ENCODE results near the gene AEN.

Gene AEN

DNA sequence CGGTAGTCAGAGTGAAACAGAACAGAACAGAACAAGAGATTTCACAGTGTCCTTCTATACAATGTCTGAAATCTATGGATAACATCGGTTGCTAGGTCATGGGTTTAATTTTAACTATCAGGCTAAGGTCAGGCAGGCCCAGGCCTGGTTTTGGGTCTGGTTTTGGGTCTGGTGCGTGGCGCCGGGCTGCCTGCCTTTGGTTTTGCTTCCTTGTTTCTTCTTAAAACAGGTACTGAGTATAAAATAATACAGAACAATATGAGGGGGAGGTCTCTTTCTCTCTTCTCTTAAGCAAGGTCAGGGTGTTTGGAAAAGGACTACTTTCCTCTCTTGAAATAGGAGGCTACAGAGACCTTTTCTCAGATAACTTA is 1.4 kb downstream of the AEN start:
- Mint-ChIP-seq H3K27me3 (ENCODE audit: low read depth, poor library complexity) (peaks cover 4% of the 10 kb centered on the region), H3K4me3 (peak overlapping the region; percentile 84), H3K36me3 (ENCODE audit: low read depth) (peaks cover 6% of the 10 kb centered on the region), H3K27ac (peak overlapping the region; percentile 69), H3K9me3 (no peaks in the 10 kb centered on the region), H3K4me1 (peaks cover 64% of the 10 kb centered on the region)
- TF ChIP-seq, protein P1, sequence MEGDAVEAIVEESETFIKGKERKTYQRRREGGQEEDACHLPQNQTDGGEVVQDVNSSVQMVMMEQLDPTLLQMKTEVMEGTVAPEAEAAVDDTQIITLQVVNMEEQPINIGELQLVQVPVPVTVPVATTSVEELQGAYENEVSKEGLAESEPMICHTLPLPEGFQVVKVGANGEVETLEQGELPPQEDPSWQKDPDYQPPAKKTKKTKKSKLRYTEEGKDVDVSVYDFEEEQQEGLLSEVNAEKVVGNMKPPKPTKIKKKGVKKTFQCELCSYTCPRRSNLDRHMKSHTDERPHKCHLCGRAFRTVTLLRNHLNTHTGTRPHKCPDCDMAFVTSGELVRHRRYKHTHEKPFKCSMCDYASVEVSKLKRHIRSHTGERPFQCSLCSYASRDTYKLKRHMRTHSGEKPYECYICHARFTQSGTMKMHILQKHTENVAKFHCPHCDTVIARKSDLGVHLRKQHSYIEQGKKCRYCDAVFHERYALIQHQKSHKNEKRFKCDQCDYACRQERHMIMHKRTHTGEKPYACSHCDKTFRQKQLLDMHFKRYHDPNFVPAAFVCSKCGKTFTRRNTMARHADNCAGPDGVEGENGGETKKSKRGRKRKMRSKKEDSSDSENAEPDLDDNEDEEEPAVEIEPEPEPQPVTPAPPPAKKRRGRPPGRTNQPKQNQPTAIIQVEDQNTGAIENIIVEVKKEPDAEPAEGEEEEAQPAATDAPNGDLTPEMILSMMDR (IDR thresholded peaks at IDR 0.05), result no peak
- DNase-seq, result no peak

DNA sequence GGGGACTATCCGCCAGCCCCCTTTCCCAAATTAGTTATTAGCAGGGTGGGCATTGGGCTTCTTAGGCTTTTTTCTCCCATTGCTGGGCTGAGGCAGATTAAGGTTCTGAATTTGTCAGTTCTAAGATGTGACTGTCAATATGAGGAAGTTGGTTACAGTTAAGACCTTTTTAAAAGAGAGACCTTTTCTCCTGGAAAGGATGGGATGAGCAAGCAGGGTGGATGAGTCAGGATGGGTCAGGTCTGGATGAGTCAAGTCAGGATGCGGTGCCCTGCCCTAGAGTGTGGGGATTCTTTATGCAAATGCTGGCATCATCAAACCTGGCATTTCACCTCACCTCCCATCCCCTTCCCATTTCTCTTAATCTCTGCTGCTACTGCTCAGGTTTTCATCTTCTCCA is 1.9 kb downstream of the AEN start:
- Mint-ChIP-seq H3K9me3 (no peaks in the 10 kb centered on the region), H3K27ac (no peak overlapping the region), H3K4me1 (peaks cover 60% of the 10 kb centered on the region), H3K36me3 (ENCODE audit: low read depth) (peaks cover 11% of the 10 kb centered on the region), H3K27me3 (ENCODE audit: low read depth, poor library complexity) (peaks cover 4% of the 10 kb centered on the region), H3K4me3 (peak overlapping the region; percentile 84)
- TF ChIP-seq, protein P1 (IDR thresholded peaks at IDR 0.05), result no peak
- no peak for DNase-seq

- TF ChIP-seq, protein P1 (IDR thresholded peaks at IDR 0.05), result no peak
- peaks cover 57% of the 10 kb centered on the region for H3K4me1 Mint-ChIP-seq
- H3K4me3 Mint-ChIP-seq, result peak overlapping the region; percentile 84
- H3K27me3 Mint-ChIP-seq (ENCODE audit: low read depth, poor library complexity), result peaks cover 4% of the 10 kb centered on the region
- DNase-seq, result no peak
- no peak overlapping the region for H3K27ac Mint-ChIP-seq
- no peaks in the 10 kb centered on the region for H3K9me3 Mint-ChIP-seq
- peaks cover 17% of the 10 kb centered on the region for H3K36me3 Mint-ChIP-seq (ENCODE audit: low read depth)
Observed at GRCh38 chr15:88623632-88624031, 2.5 kb downstream of the AEN start.

DNA sequence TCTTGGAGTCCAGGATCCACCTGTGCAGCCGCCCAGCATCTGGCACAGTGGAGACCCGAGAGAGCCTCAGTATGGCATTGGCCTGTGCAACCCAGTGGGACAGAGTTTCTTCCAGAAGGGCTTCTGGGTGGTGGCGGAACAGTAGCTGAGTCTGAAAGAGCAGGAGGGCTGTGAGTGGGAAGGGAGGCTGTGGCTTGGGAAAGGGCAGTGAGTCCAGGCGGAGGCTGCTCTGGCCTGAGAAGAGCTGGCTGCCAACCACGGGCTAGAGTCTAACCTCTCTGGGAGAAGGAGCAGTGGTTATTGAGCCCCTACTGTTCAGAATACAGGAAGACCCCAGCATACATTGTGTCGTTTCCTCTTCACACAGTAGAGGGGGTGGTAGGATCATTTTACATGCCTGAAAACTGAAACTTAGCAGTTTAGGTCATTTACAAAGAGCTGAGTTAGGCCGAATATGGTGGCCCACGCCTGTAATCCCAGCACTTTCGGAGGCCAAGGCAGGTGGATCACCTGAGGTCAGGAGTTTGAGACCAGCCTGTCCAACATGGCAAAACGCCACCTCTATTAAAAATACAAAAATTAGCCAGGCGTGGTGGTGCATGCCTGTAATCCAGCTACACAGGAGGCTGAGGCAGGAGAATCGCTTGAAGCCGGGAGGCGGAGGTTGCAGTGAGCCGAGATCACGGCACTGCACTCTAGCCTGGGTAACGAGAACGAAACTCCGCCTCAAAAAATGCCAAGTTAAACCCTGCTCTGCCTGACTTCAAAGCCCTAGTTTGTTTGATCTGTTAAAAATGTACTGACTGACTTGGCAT is 3.2 kb downstream of the AEN start:
- H3K27ac Mint-ChIP-seq, result peak overlapping the region; percentile 52
- DNase-seq, result no peak
- H3K4me3 Mint-ChIP-seq, result peak overlapping the region; percentile 84
- no peaks in the 10 kb centered on the region for H3K9me3 Mint-ChIP-seq
- TF ChIP-seq, protein P1 (IDR thresholded peaks at IDR 0.05), result peak; percentile 48
- H3K36me3 Mint-ChIP-seq (ENCODE audit: low read depth), result peaks cover 24% of the 10 kb centered on the region
- peaks cover 57% of the 10 kb centered on the region for H3K4me1 Mint-ChIP-seq
- peaks cover 4% of the 10 kb centered on the region for H3K27me3 Mint-ChIP-seq (ENCODE audit: low read depth, poor library complexity)

DNA sequence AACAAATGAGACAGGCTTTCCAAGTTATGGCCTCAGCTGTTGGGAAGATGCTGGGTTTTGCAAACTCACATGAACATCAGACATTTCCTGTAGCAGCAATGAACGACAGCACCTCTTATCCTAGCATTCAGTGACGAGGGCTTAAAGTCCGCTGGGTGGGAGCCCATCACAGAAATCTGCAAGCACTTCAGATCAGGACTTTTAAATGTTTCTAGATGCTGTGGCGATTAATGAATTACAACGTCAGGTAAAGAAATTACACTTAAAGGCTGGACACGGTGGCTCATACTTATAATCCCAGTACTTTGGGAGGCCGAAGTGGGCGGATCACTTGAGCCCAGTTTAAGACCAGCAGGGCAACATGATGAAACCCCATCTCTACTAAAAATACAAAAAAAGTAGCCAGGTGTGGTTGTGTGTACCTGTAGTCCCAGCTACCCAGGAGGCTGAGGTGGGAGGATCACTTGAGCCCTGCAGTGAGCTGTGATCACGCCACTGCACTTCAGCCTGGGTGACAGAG is 3.9 kb downstream of the AEN start:
- Mint-ChIP-seq H3K4me3 (no peak overlapping the region), H3K27ac (no peak overlapping the region), H3K9me3 (no peaks in the 10 kb centered on the region), H3K27me3 (ENCODE audit: low read depth, poor library complexity) (peaks cover 1% of the 10 kb centered on the region), H3K4me1 (peaks cover 51% of the 10 kb centered on the region), H3K36me3 (ENCODE audit: low read depth) (peaks cover 31% of the 10 kb centered on the region)
- DNase-seq, result no peak
- TF ChIP-seq, protein P1 (IDR thresholded peaks at IDR 0.05), result no peak
